ENCODE results near the gene SMARCAL1. TPM values are rescaled to one million over a fixed set of nuclear protein-coding genes. Genes with fewer than 3 reads are reported as not detected.

SMARCAL1 gene
- total and polyA plus RNA-seq, 4 donors, result 3.4 to 9.3 (median 5.4) TPM

DNA sequence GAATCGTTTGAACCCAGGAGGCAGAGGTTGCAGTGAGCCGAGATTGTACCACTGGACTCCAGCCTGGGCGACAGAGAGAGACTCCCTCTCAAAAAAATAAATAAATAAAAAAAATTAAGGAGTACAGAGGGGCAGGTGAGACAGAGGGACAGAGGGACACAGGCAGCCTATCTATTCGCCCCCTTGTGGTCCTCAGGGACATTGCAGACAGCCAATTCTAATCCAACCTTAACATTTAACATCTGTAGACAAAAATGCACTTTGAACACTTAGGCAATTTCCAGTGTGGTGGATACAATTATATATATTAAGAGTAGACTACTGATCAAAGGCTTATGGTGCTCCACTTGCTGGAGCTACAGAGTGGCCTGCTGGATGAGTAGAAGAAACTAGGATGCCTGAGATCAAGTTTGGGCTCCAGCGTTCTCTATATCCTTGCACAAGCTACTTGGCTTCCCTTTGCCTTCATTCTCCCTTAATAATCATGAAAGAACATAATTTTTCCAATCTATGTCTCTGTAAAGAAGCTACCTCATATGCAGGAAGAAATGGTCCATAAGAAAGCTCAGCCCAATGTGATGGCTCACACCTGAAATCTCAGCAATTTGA, 8.2 kb upstream of the SMARCAL1 start:
- H3K9me3 ChIP-seq (ENCODE audit: control insufficient read depth in 4 of 4, low read length in 3 of 4), result no peaks in the 10 kb centered on the region
- H3K4me3 ChIP-seq (ENCODE audit: low read depth in 1 of 3, low read length in 3 of 3), result no peak overlapping the region
- DNase-seq (ENCODE audit: low spot score), result peak; percentile 48
- no peaks in the 10 kb centered on the region for H3K36me3 ChIP-seq (ENCODE audit: control insufficient read depth in 4 of 4, insufficient read depth in 3 of 4, low read depth in 1 of 4, low read length in 3 of 4)
- no peak overlapping the region for H3K9ac ChIP-seq (ENCODE audit: low read depth in 1 of 2, low read length in 2 of 2)
- TF ChIP-seq, protein P1, sequence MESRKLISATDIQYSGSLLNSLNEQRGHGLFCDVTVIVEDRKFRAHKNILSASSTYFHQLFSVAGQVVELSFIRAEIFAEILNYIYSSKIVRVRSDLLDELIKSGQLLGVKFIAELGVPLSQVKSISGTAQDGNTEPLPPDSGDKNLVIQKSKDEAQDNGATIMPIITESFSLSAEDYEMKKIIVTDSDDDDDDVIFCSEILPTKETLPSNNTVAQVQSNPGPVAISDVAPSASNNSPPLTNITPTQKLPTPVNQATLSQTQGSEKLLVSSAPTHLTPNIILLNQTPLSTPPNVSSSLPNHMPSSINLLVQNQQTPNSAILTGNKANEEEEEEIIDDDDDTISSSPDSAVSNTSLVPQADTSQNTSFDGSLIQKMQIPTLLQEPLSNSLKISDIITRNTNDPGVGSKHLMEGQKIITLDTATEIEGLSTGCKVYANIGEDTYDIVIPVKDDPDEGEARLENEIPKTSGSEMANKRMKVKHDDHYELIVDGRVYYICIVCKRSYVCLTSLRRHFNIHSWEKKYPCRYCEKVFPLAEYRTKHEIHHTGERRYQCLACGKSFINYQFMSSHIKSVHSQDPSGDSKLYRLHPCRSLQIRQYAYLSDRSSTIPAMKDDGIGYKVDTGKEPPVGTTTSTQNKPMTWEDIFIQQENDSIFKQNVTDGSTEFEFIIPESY (IDR thresholded peaks at IDR 0.05), result no peak
- TF ChIP-seq JUND (IDR thresholded peaks at IDR 0.05) (no peak), EGR1 (IDR thresholded peaks at IDR 0.05; ENCODE audit: low read depth in 2 of 2) (no peak), RAD21 (IDR thresholded peaks at IDR 0.05) (peak; percentile 73 to 79), HNF4A (conservative IDR thresholded peaks at IDR 0.05) (peak; percentile 14 to 55), FOXA2 (IDR thresholded peaks at IDR 0.05) (no peak), GABPA (IDR thresholded peaks at IDR 0.05 in 1 of 2, conservative IDR thresholded peaks at IDR 0.05 in 1 of 2) (no peak), TAF1 (conservative IDR thresholded peaks at IDR 0.05) (no peak), RXRA (IDR thresholded peaks at IDR 0.05) (no peak), NR2F2 (IDR thresholded peaks at IDR 0.05) (no peak), YY1 (IDR thresholded peaks at IDR 0.05) (no peak), HNF4G (IDR thresholded peaks at IDR 0.05) (no peak), FOXA1 (IDR thresholded peaks at IDR 0.05) (no peak), SP1 (IDR thresholded peaks at IDR 0.05) (no peak)
- TF ChIP-seq, protein P2, sequence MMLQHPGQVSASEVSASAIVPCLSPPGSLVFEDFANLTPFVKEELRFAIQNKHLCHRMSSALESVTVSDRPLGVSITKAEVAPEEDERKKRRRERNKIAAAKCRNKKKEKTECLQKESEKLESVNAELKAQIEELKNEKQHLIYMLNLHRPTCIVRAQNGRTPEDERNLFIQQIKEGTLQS (IDR thresholded peaks at IDR 0.05), result no peak
- TF ChIP-seq, protein P3, sequence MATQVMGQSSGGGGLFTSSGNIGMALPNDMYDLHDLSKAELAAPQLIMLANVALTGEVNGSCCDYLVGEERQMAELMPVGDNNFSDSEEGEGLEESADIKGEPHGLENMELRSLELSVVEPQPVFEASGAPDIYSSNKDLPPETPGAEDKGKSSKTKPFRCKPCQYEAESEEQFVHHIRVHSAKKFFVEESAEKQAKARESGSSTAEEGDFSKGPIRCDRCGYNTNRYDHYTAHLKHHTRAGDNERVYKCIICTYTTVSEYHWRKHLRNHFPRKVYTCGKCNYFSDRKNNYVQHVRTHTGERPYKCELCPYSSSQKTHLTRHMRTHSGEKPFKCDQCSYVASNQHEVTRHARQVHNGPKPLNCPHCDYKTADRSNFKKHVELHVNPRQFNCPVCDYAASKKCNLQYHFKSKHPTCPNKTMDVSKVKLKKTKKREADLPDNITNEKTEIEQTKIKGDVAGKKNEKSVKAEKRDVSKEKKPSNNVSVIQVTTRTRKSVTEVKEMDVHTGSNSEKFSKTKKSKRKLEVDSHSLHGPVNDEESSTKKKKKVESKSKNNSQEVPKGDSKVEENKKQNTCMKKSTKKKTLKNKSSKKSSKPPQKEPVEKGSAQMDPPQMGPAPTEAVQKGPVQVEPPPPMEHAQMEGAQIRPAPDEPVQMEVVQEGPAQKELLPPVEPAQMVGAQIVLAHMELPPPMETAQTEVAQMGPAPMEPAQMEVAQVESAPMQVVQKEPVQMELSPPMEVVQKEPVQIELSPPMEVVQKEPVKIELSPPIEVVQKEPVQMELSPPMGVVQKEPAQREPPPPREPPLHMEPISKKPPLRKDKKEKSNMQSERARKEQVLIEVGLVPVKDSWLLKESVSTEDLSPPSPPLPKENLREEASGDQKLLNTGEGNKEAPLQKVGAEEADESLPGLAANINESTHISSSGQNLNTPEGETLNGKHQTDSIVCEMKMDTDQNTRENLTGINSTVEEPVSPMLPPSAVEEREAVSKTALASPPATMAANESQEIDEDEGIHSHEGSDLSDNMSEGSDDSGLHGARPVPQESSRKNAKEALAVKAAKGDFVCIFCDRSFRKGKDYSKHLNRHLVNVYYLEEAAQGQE (IDR thresholded peaks at IDR 0.05), result no peak
- TF ChIP-seq, protein P4, sequence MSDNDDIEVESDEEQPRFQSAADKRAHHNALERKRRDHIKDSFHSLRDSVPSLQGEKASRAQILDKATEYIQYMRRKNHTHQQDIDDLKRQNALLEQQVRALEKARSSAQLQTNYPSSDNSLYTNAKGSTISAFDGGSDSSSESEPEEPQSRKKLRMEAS (IDR thresholded peaks at IDR 0.05), result no peak
- TF ChIP-seq, protein P5, sequence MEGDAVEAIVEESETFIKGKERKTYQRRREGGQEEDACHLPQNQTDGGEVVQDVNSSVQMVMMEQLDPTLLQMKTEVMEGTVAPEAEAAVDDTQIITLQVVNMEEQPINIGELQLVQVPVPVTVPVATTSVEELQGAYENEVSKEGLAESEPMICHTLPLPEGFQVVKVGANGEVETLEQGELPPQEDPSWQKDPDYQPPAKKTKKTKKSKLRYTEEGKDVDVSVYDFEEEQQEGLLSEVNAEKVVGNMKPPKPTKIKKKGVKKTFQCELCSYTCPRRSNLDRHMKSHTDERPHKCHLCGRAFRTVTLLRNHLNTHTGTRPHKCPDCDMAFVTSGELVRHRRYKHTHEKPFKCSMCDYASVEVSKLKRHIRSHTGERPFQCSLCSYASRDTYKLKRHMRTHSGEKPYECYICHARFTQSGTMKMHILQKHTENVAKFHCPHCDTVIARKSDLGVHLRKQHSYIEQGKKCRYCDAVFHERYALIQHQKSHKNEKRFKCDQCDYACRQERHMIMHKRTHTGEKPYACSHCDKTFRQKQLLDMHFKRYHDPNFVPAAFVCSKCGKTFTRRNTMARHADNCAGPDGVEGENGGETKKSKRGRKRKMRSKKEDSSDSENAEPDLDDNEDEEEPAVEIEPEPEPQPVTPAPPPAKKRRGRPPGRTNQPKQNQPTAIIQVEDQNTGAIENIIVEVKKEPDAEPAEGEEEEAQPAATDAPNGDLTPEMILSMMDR (IDR thresholded peaks at IDR 0.05; ENCODE audit: low read depth, low read length, missing input control), result peak; percentile 90
- H3K27me3 ChIP-seq (ENCODE audit: control insufficient read depth in 4 of 4, insufficient read depth in 4 of 4, low read length in 3 of 4), result no peaks in the 10 kb centered on the region
- 53% methylated on average over 5 of the region's 5 CpGs for WGBS
- no peaks in the 10 kb centered on the region for H3K4me1 ChIP-seq (ENCODE audit: control insufficient read depth in 4 of 4, insufficient read depth in 4 of 4, low read length in 3 of 4)
- H3K27ac ChIP-seq (ENCODE audit: low read depth in 1 of 2, low read length in 2 of 2), result no peak overlapping the region

Data from liver (tissue), 9 donors.